Small intestine (tissue), 7 donors: ENCODE results near the gene FBN3. TPM values are rescaled to one million over a fixed set of nuclear protein-coding genes. Genes with fewer than 3 reads are reported as not detected.
A peak's percentile ranks its signal among the peaks of the same experiment; 100 is the strongest.
"Not testable (repeated sequence)": the region's sequence is repeated elsewhere in the genome, so short reads cannot be mapped to it uniquely, and the experiment has no call there.

ENCODE experiments used
- DNase-seq, 2 donors: peaks; one replicate each; pipeline versions ENCODE4 v3.0.0 to v3.0.0-alpha.2; 2013
- FAIRE-seq: peaks from 2 replicates; lab custom pipeline; 2012; peaks lifted over from hg19 to GRCh38; lab: Jason Lieb, UNC
- H3K27ac ChIP-seq, 3 donors: one replicate each; pipeline ENCODE4 v1.5.1; 2013; ENCODE audit warnings: low read length in 2 of 3, mild to moderate bottlenecking in 2 of 3, control low read depth in 1 of 3, inconsistent platforms in 1 of 3, low read depth in 1 of 3, moderate library complexity in 1 of 3
- H3K27me3 ChIP-seq, 3 donors: one replicate each; pipeline ENCODE4 v1.6.1; 2013; ENCODE audit warnings: low read length in 3 of 3, inconsistent platforms in 1 of 3; ENCODE audit not compliant: control insufficient read depth in 3 of 3, insufficient read depth in 3 of 3
- H3K36me3 ChIP-seq, 3 donors: one replicate each; pipeline ENCODE4 v1.6.1; 2013; ENCODE audit warnings: low read length in 3 of 3, inconsistent platforms in 1 of 3, low read depth in 1 of 3, mild to moderate bottlenecking in 1 of 3, moderate library complexity in 1 of 3; ENCODE audit not compliant: control insufficient read depth in 3 of 3, insufficient read depth in 2 of 3
- H3K4me1 ChIP-seq, 3 donors: one replicate each; pipeline ENCODE4 v1.6.1; 2013; ENCODE audit warnings: low read length in 2 of 3, inconsistent platforms in 1 of 3, low read depth in 1 of 3, mild to moderate bottlenecking in 1 of 3, moderate library complexity in 1 of 3; ENCODE audit not compliant: control insufficient read depth in 3 of 3, insufficient read depth in 2 of 3
- H3K4me3 ChIP-seq, 3 donors: one replicate each; pipeline ENCODE4 v1.5.1; 2013; ENCODE audit warnings: low read length in 3 of 3, control low read depth in 1 of 3, inconsistent platforms in 1 of 3, low read depth in 1 of 3, mild to moderate bottlenecking in 1 of 3, moderate library complexity in 1 of 3
- H3K9me3 ChIP-seq, 2 donors: one replicate each; pipeline ENCODE4 v1.6.1; 2013; ENCODE audit warnings: low read depth in 1 of 2, low read length in 1 of 2; ENCODE audit not compliant: control insufficient read depth in 2 of 2, insufficient read depth in 1 of 2
- WGBS, 3 donors: extraction: QIAGEN DNeasy Blood & Tissue Kit; methylation state at CpG; one replicate each; pipeline ENCODE4 v1.1.7; 2013; 5-methylcytosine and 5-hydroxymethylcytosine counted together
- polyA plus RNA-seq, 4 donors: library from polyadenylated mRNA; stranded (reverse) in 3 of 4; unstranded in 1 of 4; fragments of 200-250 nt in 3 of 4; fragments of 120-200 nt in 1 of 4; gene quantifications; one replicate each; pipeline versions ENCODE4 v1.2.1 to v1.2.3, GENCODE V29; 2013
- donor health status: healthy with polysubstance abuse.
- donor health status: control.
- donor health status: control.
- donor health status: Bipolar disorder and iron deficiency.
- donor health status: healthy.

FBN3 gene
- polyA plus RNA-seq, 4 donors: 0.04 to 2.5 TPM; not detected in 2

DNA sequence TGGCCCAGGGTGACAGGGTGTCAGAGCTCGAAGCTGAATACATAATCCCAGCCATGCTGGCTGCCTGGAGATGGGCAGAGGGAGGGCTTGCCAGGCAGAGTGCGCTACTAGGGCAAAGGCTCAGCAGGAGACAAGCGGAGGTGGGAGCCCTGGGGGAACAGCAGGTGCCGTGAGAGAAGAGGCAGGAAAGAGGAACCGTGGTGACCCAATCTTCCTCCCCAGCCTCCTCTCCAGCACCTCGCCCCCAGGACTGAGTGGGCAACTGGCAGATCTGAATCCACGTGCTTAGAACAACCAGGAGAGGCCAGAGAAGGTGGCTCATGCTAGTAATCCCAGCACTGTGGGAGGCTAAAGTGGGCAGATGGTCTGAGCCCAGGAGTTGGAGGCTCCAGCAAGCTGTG is 107.9 kb downstream of the FBN3 start:
- Histone ChIP-seq H3K27ac (no peak overlapping the region), H3K4me3 (no peak overlapping the region), H3K36me3 (peaks cover 0 to 27% (median 0%) of the 10 kb centered on the region in 3 donors), H3K9me3 (peaks cover 0 to 9% of the 10 kb centered on the region in 2 donors), H3K4me1 (peaks cover 0 to 24% (median 0%) of the 10 kb centered on the region in 3 donors), H3K27me3 (no peaks in the 10 kb centered on the region)
- FAIRE-seq (no peak), DNase-seq (no peak)
- WGBS, 3 donors: 40 to 53% (median 46%) methylated on average over 7 of the region's 7 CpGs

DNA sequence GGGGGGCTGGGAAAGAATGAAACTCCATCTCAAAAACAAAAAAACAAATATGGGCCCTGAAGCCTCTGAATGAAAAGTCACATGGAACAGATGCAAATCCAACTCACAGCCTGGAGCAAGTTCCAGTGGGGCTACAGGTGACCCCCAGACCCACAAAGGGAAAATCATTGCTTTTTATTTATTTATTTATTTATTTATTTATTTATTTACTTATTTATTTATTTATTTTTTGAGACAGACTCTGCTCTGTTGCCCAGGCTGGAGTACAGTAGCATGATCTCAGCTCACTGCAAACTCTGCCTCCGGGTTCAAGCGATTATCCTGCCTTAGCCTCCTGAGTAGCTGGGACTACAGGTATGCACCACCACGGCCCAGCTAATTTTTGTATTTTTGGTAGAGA is 110.2 kb downstream of the FBN3 start:
- no peak overlapping the region for H3K27ac ChIP-seq
- no peak overlapping the region for H3K4me3 ChIP-seq
- peaks cover 0 to 19% (median 0%) of the 10 kb centered on the region in 3 donors for H3K36me3 ChIP-seq
- 95 to 97% (median 96%) methylated on average over 3 of the region's 3 CpGs for WGBS, 3 donors
- DNase-seq (no peak), FAIRE-seq (no peak)
- H3K9me3 ChIP-seq: peaks cover 0 to 9% of the 10 kb centered on the region in 2 donors
- no peaks in the 10 kb centered on the region for H3K27me3 ChIP-seq
- H3K4me1 ChIP-seq: peaks cover 0 to 21% (median 0%) of the 10 kb centered on the region in 3 donors

DNA sequence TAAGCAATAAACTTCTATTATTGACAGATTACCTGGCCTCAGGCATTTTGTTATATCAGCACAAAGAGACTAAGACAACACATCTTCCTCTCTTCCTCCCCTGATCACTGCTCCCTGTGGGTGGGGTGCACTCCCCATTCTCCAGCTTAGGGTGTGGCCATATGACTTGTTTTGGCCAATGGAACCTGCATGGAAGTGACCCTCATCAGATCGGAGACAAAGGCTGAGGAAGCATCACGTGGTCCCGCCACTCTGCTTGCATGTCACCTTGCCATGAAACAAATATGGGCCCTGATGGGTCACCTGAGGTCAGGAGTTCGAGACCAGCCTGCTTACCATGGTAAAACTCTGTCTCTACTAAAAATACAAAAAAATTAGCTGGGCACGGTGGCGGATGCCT is 110.6 kb downstream of the FBN3 start:
- FAIRE-seq (no peak), DNase-seq (no peak)
- WGBS, 3 donors: 72 to 84% (median 79%) methylated on average over 6 of the region's 6 CpGs
- Histone ChIP-seq H3K4me1 (peaks cover 0 to 24% (median 0%) of the 10 kb centered on the region in 3 donors), H3K9me3 (peaks cover 0 to 12% of the 10 kb centered on the region in 2 donors), H3K27me3 (no peaks in the 10 kb centered on the region), H3K27ac (no peak overlapping the region), H3K4me3 (no peak overlapping the region), H3K36me3 (peaks cover 0 to 15% (median 0%) of the 10 kb centered on the region in 3 donors)

DNA sequence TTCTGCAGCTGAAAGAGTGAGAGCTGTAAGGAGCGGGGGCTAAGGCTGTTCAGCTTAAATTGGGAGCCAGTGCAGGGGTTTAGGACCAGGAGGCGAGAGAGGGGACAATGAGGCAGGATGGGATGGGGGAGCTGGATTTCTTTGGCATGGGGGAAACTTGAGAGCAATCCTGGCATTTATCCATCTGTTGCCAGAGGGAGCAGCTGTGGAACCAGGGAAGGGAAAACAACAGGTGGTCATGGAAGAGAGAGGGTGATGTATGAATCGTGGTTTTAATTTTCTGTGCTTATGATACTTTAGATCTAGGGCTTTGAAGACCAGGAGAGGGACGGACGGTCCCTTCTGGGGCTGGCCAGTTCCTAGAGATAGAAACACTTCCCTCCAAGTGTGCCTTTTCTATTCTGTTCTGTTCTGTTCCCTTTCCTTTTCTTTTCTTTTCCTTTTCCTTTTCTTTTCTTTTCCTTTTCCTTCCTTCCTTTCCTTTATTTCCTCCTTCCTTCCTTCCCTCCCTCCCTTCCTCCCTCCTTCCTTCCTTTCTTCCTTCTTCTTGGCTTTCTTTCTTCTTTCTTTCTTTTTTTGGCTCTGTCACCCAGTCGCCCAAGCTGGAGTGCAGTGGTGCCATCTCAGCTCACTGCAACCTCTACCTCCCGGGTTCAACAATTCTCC is 112.8 kb downstream of the FBN3 start:
- H3K27me3 ChIP-seq: no peaks in the 10 kb centered on the region
- H3K9me3 ChIP-seq: peaks cover 0 to 12% of the 10 kb centered on the region in 2 donors
- no peak for FAIRE-seq
- H3K4me3 ChIP-seq: no peak overlapping the region
- DNase-seq: no peak
- H3K36me3 ChIP-seq: peaks cover 0 to 12% (median 0%) of the 10 kb centered on the region in 3 donors
- peaks cover 0 to 40% (median 0%) of the 10 kb centered on the region in 3 donors for H3K4me1 ChIP-seq
- 35 to 60% (median 51%) methylated on average over 7 of the region's 7 CpGs for WGBS, 3 donors
- H3K27ac ChIP-seq: peak overlapping the region in 1 of 3 donors; percentile 50

DNA sequence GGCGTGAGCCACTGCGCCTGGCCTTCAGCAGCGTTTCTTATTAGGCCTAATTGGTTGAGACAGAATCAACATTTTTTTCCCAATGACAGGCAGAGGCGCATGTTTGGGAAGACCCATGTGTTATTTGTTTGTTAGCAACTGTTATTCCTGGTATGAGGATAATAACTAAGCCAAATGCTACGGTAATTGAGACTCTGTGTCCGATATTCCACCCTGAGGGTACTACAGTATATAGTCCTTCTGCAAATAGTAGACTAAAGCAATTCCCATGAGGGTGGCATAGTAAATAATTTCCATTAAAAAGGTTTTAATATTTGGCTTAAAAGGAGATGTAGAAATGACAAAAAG is 115.2 kb downstream of the FBN3 start:
- H3K9me3 ChIP-seq: peaks cover 0 to 15% of the 10 kb centered on the region in 2 donors
- DNase-seq: no peak
- FAIRE-seq: no peak
- H3K36me3 ChIP-seq: peaks cover 0 to 12% (median 0%) of the 10 kb centered on the region in 3 donors
- no peaks in the 10 kb centered on the region for H3K27me3 ChIP-seq
- peaks cover 3 to 51% (median 4%) of the 10 kb centered on the region in 3 donors for H3K4me1 ChIP-seq
- WGBS, 3 donors: 84 to 92% (median 85%) methylated on average over 6 of the region's 6 CpGs
- H3K4me3 ChIP-seq: no peak overlapping the region
- peak overlapping the region in 2 of 3 donors; percentile 50 to 89 for H3K27ac ChIP-seq

DNA sequence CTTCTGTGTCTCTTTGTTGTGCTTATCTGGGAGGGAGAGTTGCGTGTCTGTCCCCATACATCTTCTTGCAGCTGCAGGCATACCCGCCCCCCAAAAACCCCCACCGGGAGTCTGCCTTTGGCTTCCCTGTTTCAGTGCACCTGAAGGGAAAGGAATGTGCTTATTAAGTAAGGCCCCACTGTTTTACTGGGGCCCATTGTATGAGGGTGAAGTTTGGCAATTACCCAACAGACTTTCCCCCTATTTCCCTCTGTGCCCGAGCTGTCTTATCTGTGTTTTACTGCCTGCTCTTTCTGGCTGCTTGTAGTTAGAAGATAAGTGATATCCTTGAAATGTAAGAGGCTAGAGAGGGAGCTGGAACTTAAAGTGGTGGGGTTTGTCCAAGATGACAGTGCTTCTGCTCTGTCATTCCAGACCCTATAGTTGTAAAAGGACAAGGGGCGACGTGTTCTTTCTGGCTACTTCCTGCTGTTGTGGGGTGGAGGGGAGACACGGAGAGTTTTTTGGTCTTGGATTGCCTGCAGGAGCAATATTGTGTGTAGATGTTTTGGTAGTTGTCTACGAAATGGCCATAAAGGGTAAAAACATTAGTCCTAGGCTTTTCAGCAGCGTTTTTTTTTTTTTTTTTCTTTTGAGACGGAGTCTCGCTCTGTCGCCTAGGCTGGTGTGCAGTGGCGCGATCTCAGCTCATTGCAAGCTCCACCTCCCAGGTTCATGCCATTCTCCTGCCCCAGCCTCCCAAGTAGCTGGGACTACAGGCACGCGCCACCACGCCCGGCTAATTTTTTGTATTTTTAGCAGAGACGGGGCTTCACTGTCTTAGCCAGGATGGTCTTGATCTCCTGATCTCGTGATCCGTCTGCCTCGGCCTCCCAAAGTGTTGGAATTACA is 115.9 kb downstream of the FBN3 start:
- FAIRE-seq, H3K4me3 ChIP-seq, H3K27me3 ChIP-seq, H3K36me3 ChIP-seq: not testable (repeated sequence)
- DNase-seq: peak; percentile 83 to 88
- 26 to 54% (median 44%) methylated on average over 21 to 22 of the region's 22 CpGs for WGBS, 3 donors
- Histone ChIP-seq H3K27ac (peak overlapping the region; percentile 22 to 89 (median 53)), H3K9me3 (peaks cover 0 to 10% of the 10 kb centered on the region in 2 donors), H3K4me1 (peaks cover 4 to 57% (median 4%) of the 10 kb centered on the region in 3 donors)

DNA sequence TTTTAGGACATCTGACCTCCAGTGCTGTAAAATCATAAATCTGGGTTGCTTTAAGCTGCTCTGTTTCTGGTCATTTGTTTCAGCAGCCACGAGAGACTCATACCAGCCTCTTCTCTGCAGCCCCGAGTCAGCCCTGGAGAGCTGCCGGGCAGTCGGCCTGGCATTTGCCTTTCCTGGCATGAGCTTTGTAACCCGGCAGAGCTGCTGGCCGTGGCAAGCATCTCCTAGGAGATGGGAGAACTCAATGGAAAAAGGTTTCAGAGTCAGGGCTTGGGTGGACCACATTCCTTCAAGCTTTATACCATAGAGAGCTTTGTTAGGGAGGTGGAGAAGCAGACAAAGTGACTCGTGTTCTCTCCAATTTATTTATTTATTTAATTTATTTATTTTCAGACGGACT is 118.4 kb downstream of the FBN3 start:
- no peaks in the 10 kb centered on the region for H3K27me3 ChIP-seq
- no peak overlapping the region for H3K27ac ChIP-seq
- no peaks in the 10 kb centered on the region for H3K36me3 ChIP-seq
- H3K4me3 ChIP-seq: no peak overlapping the region
- peaks cover 4 to 57% (median 4%) of the 10 kb centered on the region in 3 donors for H3K4me1 ChIP-seq
- FAIRE-seq (no peak), DNase-seq (no peak)
- H3K9me3 ChIP-seq: peaks cover 0 to 6% of the 10 kb centered on the region in 2 donors
- WGBS, 3 donors: 78 to 84% (median 82%) methylated on average over 8 of the region's 8 CpGs

DNA sequence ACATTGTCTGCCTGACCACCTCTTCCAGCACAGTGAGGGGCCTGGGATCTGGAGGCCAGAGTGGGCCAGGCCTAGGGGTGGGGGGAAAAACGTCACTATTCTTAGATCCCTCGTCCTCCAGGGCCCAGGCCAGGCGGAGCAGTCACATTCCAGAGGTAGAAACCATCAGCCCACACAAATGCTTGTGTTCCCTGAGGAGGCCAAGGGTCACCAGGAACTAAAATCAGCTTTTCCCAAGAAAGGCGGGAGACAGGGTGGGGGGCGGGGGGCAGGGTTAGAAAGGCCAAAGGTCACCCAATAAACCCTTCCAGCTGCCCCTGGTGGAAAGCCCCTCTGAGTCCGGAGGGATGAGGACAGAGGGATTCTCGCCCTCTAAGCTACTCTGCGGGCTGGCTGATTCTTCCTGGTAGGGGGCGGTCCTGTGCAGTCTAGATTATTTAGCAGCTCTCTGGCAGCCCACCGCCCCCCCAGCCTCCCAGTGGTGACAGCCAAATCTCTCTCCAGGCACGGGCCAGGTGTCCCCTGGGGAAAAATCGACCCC is 120.4 kb downstream of the FBN3 start:
- peak overlapping the region; percentile 50 to 85 (median 68) for H3K27ac ChIP-seq
- WGBS, 3 donors: 22 to 43% (median 22%) methylated on average over 12 of the region's 12 CpGs
- no peak for FAIRE-seq

More for the DNA sequence above, 120.4 kb downstream of the FBN3 start:
- Histone ChIP-seq H3K36me3 (no peaks in the 10 kb centered on the region), H3K4me3 (no peak overlapping the region), H3K27me3 (no peaks in the 10 kb centered on the region), H3K4me1 (peaks cover 4 to 57% (median 4%) of the 10 kb centered on the region in 3 donors), H3K9me3 (peaks cover 0 to 5% of the 10 kb centered on the region in 2 donors)
- peak; percentile 74 to 80 for DNase-seq
